BE2C (cell line): ENCODE results near the gene UGGT2. TPM values are rescaled to one million over a fixed set of nuclear protein-coding genes. Genes with fewer than 3 reads are reported as not detected.
A peak's percentile ranks its signal among the peaks of the same experiment; 100 is the strongest.

Experiments
- DNase-seq: peaks from one replicate; pipeline ENCODE4 v3.0.0-alpha.2; 2020
- H3K27me3 ChIP-seq: fragments of 250-450 bp; sonication (Bioruptor Pico); 2 replicates; pipeline ENCODE4 v1.5.1; 2020; ENCODE audit warnings: mild to moderate bottlenecking
- H3K36me3 ChIP-seq: fragments of 250-450 bp; sonication (Bioruptor Pico); 2 replicates; pipeline ENCODE4 v1.5.1; 2020; ENCODE audit warnings: mild to moderate bottlenecking
- H3K4me1 ChIP-seq: fragments of 250-450 bp; sonication (Bioruptor Pico); 2 replicates; pipeline ENCODE4 v1.5.1; 2020
- H3K4me3 ChIP-seq: 2 replicates; pipeline ENCODE4 v1.5.1; 2011; ENCODE audit warnings: low read depth, low read length
- H3K9me3 ChIP-seq: fragments of 250-450 bp; sonication (Bioruptor Pico); 2 replicates; pipeline ENCODE4 v1.5.1; 2020
- polyA plus RNA-seq: library from polyadenylated mRNA; unstranded; fragments of >200 nt; gene quantifications from one replicate; pipeline ENCODE4 v1.2.1, GENCODE V29; 2012; ENCODE audit warnings: low read depth, missing spikeins; ENCODE audit not compliant: insufficient read length, insufficient read depth
- TF ChIP-seq, protein P1 (sequence below): IDR thresholded peaks from 2 replicates; pipeline ENCODE4 v1.5.1; 2012; ENCODE audit warnings: mild to moderate bottlenecking, low read depth, low read length

UGGT2 gene, protein sequence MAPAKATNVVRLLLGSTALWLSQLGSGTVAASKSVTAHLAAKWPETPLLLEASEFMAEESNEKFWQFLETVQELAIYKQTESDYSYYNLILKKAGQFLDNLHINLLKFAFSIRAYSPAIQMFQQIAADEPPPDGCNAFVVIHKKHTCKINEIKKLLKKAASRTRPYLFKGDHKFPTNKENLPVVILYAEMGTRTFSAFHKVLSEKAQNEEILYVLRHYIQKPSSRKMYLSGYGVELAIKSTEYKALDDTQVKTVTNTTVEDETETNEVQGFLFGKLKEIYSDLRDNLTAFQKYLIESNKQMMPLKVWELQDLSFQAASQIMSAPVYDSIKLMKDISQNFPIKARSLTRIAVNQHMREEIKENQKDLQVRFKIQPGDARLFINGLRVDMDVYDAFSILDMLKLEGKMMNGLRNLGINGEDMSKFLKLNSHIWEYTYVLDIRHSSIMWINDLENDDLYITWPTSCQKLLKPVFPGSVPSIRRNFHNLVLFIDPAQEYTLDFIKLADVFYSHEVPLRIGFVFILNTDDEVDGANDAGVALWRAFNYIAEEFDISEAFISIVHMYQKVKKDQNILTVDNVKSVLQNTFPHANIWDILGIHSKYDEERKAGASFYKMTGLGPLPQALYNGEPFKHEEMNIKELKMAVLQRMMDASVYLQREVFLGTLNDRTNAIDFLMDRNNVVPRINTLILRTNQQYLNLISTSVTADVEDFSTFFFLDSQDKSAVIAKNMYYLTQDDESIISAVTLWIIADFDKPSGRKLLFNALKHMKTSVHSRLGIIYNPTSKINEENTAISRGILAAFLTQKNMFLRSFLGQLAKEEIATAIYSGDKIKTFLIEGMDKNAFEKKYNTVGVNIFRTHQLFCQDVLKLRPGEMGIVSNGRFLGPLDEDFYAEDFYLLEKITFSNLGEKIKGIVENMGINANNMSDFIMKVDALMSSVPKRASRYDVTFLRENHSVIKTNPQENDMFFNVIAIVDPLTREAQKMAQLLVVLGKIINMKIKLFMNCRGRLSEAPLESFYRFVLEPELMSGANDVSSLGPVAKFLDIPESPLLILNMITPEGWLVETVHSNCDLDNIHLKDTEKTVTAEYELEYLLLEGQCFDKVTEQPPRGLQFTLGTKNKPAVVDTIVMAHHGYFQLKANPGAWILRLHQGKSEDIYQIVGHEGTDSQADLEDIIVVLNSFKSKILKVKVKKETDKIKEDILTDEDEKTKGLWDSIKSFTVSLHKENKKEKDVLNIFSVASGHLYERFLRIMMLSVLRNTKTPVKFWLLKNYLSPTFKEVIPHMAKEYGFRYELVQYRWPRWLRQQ (N-terminal part only)
- polyA plus RNA-seq, result 4.5 TPM

DNA sequence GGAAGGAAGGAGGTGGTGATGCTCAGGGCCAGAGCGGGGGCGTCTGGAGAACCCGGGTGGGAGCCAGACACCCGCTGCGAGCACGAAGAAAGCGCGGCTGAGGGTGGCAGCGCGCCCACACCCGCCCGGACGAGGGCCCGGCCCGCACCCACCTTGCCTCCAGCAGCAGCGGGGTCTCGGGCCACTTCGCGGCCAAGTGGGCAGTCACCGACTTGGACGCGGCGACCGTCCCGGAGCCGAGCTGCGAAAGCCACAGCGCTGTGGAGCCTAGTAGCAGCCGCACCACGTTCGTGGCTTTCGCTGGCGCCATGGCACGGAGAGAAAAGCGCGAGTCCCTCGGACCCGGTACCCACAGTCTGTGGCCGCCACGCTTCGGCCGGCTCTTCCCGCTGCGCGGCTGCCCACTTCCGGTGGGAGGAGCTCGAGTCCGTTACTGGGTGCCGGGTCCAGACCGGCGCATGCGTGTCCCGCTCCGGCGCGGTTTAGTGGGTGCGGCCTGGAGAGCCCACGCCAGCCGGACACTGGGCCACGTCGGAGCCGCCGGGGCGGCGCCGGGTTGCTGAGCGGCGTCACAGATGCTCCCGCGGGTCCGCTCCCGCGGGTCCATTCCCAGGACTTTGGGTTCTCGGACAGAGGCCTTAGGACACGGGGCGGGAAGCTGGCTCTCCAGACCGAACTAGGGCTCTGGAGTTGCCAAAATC is at the start of gene UGGT2:
Gene UGGT2 (minus strand): TSS at position 399 of the 701 bp plus-strand sequence. CDS start 89 bp downstream, at position 310.
- peak within 1 kb of the TSS; percentile 61 for H3K4me3 ChIP-seq
- DNase-seq, result peak; percentile 97

DNA sequence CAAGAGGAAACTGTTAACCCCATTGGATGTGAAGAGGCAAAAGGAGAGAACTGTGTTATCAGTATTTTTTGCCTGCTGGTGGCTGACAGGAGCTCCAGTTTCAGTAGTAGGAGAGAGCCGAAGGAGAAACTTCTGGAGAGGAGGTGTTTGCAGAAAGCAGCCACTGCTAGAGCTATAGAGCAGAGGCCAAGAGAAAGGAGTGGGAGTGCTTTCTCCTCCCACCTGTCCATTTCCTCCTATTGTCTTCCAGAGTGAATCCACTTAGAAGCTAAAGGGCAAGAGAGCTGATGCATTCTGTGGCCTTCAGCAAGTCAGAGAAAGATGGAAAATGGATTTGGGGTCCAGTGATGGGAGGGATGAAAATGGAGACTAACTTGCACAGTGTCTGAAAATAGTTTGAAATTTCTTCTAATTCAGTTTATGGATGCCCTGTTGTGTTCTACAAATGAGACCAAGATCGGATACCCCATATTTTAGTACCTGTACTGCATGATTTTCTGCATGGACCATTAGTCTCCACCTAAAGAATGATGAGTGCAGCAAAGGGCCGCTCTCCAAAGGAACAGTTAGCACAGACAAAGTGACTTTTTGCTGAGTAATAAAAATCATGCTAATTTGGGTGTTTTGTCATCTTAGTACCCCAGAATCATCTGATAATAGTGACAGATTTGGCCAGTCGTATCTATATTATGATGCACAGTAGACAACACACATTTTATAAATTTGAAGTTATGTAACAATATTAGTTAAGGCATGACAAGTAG is 47.4 kb upstream of the UGGT2 start:
- Histone ChIP-seq H3K27me3 (no peaks in the 10 kb centered on the region), H3K9me3 (no peaks in the 10 kb centered on the region; the same call in 1 of the 2 replicates), H3K36me3 (no peaks in the 10 kb centered on the region), H3K4me1 (peaks cover 38% of the 10 kb centered on the region), H3K4me3 (no peak overlapping the region)
- TF ChIP-seq, protein P1, sequence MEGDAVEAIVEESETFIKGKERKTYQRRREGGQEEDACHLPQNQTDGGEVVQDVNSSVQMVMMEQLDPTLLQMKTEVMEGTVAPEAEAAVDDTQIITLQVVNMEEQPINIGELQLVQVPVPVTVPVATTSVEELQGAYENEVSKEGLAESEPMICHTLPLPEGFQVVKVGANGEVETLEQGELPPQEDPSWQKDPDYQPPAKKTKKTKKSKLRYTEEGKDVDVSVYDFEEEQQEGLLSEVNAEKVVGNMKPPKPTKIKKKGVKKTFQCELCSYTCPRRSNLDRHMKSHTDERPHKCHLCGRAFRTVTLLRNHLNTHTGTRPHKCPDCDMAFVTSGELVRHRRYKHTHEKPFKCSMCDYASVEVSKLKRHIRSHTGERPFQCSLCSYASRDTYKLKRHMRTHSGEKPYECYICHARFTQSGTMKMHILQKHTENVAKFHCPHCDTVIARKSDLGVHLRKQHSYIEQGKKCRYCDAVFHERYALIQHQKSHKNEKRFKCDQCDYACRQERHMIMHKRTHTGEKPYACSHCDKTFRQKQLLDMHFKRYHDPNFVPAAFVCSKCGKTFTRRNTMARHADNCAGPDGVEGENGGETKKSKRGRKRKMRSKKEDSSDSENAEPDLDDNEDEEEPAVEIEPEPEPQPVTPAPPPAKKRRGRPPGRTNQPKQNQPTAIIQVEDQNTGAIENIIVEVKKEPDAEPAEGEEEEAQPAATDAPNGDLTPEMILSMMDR, result no peak
- no peak for DNase-seq

More for the DNA sequence above, at the start of gene UGGT2:
- no peaks in the 10 kb centered on the region for H3K36me3 ChIP-seq
- H3K9me3 ChIP-seq, result no peaks in the 10 kb centered on the region
- no peaks in the 10 kb centered on the region for H3K27me3 ChIP-seq
- TF ChIP-seq, protein P1, result no peak
- no peaks in the 10 kb centered on the region for H3K4me1 ChIP-seq

DNA sequence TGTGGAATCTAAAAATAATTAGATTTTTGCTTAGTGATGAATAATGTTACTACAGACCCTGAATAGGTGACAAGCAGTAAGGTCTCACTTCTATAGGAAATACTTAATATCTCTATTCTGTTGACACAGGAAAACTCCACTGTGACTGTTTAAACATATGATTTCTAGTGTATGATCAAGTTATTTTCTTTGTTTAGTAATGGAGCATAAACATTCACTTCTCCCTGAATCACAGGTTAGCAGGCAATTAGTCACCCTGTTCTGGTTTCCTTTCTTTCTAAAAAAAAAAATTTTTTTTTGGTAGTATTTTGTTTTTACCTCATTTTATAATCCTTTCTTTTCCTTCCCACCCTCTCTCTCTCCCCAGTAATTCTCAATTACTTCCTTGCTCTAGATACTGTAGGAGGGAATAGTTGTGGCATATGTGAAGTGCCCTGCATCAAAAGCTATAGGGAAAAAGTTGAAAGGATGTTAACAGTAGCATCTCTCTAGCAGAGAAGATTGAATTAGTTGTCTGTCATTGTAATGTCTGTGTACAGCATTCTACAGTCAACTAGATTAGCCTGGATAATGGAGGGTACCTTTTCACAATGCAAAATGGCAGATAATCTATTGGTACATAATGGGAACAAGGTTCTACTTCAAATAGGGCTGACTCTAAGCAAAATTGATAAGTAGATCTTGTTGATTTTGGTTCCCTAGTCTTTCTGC is 40.2 kb upstream of the UGGT2 start:
- Histone ChIP-seq H3K9me3 (no peaks in the 10 kb centered on the region), H3K4me3 (peak overlapping the region; percentile 61), H3K36me3 (no peaks in the 10 kb centered on the region), H3K27me3 (peaks cover 5% of the 10 kb centered on the region; the same call in 1 of the 2 replicates), H3K4me1 (peaks cover 16% of the 10 kb centered on the region)
- TF ChIP-seq, protein P1, result no peak
- DNase-seq, result no peak

DNA sequence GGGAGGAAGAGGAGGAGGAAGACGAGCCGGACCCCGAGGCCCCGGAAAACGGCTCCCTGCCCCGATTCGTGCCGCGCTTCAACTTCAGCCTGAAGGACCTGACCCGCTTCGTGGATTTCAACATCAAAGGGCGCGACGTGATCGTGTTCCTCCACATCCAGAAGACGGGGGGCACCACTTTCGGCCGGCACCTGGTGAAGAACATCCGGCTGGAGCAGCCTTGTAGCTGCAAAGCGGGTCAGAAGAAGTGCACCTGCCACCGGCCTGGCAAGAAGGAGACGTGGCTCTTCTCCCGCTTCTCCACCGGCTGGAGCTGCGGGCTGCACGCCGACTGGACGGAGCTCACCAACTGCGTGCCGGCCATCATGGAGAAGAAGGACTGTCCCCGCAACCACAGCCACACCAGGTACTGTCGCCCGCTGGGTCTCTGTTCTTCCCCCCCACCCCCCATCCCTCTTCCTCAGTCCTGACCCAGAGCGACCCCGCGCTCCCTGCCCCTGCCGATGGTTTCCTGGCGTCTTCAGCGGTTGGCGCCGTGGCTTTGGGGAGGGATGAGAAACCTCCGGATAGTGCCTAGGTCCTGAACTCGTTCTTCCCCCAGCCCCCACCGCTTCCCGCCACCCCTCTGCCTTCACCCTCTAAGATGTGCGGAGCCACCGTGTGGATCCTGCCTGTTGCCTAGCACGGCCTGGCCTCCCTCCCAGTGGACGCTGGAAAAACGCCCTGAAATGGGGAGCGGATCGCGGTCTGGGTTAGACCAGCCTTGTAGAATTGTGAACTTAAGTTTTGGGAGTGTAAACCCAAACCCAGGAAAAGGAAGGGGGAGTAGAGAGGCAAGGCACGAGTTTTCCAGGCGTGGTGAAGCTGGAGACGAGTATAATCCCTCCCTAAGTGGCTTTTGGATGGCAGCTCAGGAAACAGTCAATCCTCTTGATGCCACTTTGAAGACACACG is 38.2 kb upstream of the UGGT2 start:
- TF ChIP-seq, protein P1, result no peak
- DNase-seq, result peak; percentile 61
- peak overlapping the region; percentile 61 for H3K4me3 ChIP-seq
- no peaks in the 10 kb centered on the region for H3K9me3 ChIP-seq
- H3K27me3 ChIP-seq, result peaks cover 5% of the 10 kb centered on the region; the same call in 1 of the 2 replicates
- peaks cover 11% of the 10 kb centered on the region for H3K4me1 ChIP-seq
- no peaks in the 10 kb centered on the region for H3K36me3 ChIP-seq
